NCI-H460 (cell line): Measurements from ENCODE around the gene GGT6. TPM values are rescaled to one million over a fixed set of nuclear protein-coding genes. Genes with fewer than 3 reads are reported as not detected.

ENCODE experiments used
- DNase-seq: peaks from one replicate; pipeline ENCODE4 v3.0.0-alpha.2; 2016; ENCODE audit warnings: low read depth; ENCODE audit errors: extremely low read depth
- total RNA-seq: library from RNA; depleted of rRNA; stranded (reverse); fragments of >200 nt; shearing (Covaris generic); gene quantifications from 2 replicates; pipeline ENCODE4 v1.2.3, GENCODE V29; 2014

GGT6 gene
- total RNA-seq, 1 experiment from 2014 or later = not detected

- peak; percentile 95 for DNase-seq
Observed at GRCh38 chr17:4554997-4555799, 5.2 kb downstream of the GGT6 start, which contains the start of gene MYBBP1A. MYBBP1A (minus strand) TSS chr17:4555384; CDS start chr17:4555324, 60 bp downstream.

GRCh38 chr17:4554441-4554996 is 5.9 kb downstream of the GGT6 start:
- no peak for DNase-seq

GRCh38 chr17:4553669-4554068 is 6.7 kb downstream of the GGT6 start:
- DNase-seq = no peak

- no peak for DNase-seq
Observed at GRCh38 chr17:4551796-4552525, 8.4 kb downstream of the GGT6 start.

- DNase-seq = no peak
Observed at GRCh38 chr17:4551141-4551540, 9.2 kb downstream of the GGT6 start.

- DNase-seq = no peak
Observed at GRCh38 chr17:4550534-4551039, 9.8 kb downstream of the GGT6 start.

GRCh38 chr17:4549781-4550533 is 10.4 kb downstream of the GGT6 start:
- no peak for DNase-seq

- no peak for DNase-seq
Observed at GRCh38 chr17:4548721-4549531, 11.5 kb downstream of the GGT6 start.

- DNase-seq = no peak
Observed at GRCh38 chr17:4548061-4548461, 12.3 kb downstream of the GGT6 start.

GRCh38 chr17:4547118-4547906 is 13.1 kb downstream of the GGT6 start:
- no peak for DNase-seq

- DNase-seq = no peak
Observed at GRCh38 chr17:4545217-4545951, 15.0 kb downstream of the GGT6 start.

- no peak for DNase-seq
Observed at GRCh38 chr17:4544951-4545216, 15.5 kb downstream of the GGT6 start.

GRCh38 chr17:4544135-4544950 is 16.0 kb downstream of the GGT6 start:
- no peak for DNase-seq

- no peak for DNase-seq
Observed at GRCh38 chr17:4543557-4544026, 16.8 kb downstream of the GGT6 start.

GRCh38 chr17:4542726-4543191 is 17.6 kb downstream of the GGT6 start:
- DNase-seq = no peak

GRCh38 chr17:4542003-4542725 is 18.2 kb downstream of the GGT6 start:
- no peak for DNase-seq
